MM.1S (cell line): Measurements from ENCODE around the gene MVB12B.

Source experiments
- EZH2 ChIP-seq: fragments of 300-600 bp; sonication (generic); optimal IDR thresholded peaks from 2 replicates; pipeline ENCODE3; 2017; ENCODE audit warnings: low read depth, mild to moderate bottlenecking, antibody characterized with exemption, low read length, mixed read lengths
- EZH2phosphoT487 ChIP-seq: fragments of 300-600 bp; sonication (generic); IDR thresholded peaks from 2 replicates; pipeline ENCODE4 v1.6.1; 2018; ENCODE audit warnings: antibody characterized with exemption, low read length
- TF ChIP-seq, protein P1 (sequence below): fragments of 300-600 bp; sonication (generic); IDR thresholded peaks from 2 replicates; pipeline ENCODE4 v1.5.1; 2016; ENCODE audit warnings: antibody characterized with exemption, low read length, mixed read lengths

GRCh38 chr9:126365780-126366179, 39.2 kb downstream of the MVB12B start:
- TF ChIP-seq, protein P1, sequence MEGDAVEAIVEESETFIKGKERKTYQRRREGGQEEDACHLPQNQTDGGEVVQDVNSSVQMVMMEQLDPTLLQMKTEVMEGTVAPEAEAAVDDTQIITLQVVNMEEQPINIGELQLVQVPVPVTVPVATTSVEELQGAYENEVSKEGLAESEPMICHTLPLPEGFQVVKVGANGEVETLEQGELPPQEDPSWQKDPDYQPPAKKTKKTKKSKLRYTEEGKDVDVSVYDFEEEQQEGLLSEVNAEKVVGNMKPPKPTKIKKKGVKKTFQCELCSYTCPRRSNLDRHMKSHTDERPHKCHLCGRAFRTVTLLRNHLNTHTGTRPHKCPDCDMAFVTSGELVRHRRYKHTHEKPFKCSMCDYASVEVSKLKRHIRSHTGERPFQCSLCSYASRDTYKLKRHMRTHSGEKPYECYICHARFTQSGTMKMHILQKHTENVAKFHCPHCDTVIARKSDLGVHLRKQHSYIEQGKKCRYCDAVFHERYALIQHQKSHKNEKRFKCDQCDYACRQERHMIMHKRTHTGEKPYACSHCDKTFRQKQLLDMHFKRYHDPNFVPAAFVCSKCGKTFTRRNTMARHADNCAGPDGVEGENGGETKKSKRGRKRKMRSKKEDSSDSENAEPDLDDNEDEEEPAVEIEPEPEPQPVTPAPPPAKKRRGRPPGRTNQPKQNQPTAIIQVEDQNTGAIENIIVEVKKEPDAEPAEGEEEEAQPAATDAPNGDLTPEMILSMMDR = no peak
- no peak for TF ChIP-seq EZH2
- no peak for TF ChIP-seq EZH2phosphoT487
